ENCODE data around the gene SPACA9. TPM values are rescaled to one million over a fixed set of nuclear protein-coding genes. Genes with fewer than 3 reads are reported as not detected.

SPACA9 gene
- total RNA-seq = 2.8 TPM

DNA sequence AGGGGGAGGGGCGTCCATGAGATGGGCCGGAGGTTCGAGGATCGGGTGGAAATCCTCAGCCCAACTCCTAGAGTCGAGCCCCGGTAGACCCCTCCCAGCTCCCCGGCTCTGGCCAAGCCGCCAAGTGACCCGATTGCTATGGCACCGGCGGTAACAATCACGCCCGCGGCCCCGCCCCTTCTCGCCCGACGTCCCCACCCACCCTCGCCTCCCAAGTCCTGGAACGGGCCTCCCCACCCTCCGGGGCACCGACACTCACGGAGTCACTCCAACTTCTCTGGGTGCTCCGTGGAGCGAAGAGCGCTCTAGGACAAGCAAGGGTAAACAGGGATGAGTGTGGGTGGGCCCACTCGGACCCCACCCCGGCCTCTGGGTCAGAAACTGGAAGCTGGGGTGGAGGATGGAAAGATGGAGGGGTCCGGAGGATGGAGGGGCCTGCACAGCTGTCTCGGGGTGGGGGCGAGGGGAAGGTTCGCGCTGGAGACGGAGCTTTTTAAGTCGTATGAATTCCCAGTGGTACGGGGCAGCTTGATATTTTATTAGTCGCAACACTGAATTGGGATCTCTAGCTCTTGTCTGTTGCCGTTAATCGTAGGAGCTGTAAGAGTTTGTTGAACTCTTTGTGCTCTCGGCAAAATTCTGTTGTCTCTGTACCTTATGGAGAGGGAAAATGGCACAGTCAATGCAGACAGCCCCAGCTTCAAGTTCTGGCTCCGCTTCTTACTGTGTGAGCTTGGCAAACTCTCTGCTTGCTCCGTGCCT, at the start of gene SPACA9:
Gene SPACA9 (plus strand): TSS at position 204 of the 762 bp plus-strand sequence. CDS start 5,050 bp downstream, outside the sequence.

DNA sequence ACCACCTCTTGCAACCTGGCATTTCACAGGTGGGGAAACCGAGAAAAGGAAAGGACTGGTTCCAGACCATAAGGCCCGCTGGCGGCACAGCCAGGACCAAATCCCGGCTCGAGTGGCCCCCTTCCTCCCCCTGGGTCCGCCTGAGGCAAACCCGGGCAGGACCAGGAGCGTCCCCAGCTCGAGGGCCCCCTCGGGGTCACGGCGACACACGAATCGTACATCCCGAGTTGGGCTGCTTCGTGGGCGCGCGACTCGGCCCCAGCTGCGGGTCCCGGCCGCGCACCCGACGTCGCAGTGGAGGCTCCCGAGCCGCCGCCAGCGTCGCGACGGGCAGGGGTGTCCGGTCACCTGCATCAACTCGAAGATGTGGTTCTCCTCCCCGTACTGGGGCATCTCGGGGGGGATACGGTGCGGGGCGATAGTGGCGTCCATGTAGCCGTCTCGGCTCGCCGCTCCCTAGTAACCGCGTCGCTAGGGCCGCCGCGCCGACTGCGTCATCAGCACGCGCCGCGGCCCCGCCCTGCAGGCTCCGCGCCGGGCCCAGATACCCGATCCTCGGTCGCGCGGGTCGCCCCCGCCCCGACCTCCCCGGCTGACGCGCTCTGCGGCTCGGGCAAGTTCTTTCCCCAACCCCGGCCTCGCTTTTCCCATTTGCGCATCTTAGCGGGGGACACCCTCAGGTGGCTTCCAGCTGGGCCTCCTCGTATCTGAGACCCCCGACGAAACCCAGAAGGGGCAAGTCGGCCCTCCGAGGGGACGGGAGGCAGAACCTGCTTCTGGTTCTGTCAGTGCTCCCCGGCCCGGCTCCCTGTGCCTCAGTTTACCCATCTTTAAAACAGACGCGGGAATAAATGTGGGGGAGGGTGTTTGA, 639 bp upstream of the SPACA9 start, which contains the start of gene AK8:
Gene AK8 (minus strand): TSS at position 461 of the 871 bp plus-strand sequence. CDS start 29 bp downstream, at position 432.

Other genes with a start within 250 kb of the SPACA9 start
- gene DDX31, start 208.9 kb upstream of the SPACA9 start, total RNA-seq = 15.8 TPM
- gene GTF3C4, start 208.4 kb upstream of the SPACA9 start, total RNA-seq = 28.4 TPM
- gene AK8, start 614 bp upstream of the SPACA9 start, total RNA-seq = 2.1 TPM
- gene TSC1, start 65.7 kb downstream of the SPACA9 start, total RNA-seq = 86.5 TPM
- gene GFI1B, start 99.8 kb downstream of the SPACA9 start, total RNA-seq = 1.4 TPM
- 48.3 TPM for gene GTF3C5, start 152.1 kb downstream of the SPACA9 start, total RNA-seq
- gene CEL, start 183.1 kb downstream of the SPACA9 start, total RNA-seq = 0.77 TPM
- gene RALGDS, start 242.3 kb downstream of the SPACA9 start, total RNA-seq = 72.9 TPM